ENCODE results near the gene CNN3.

- TF ChIP-seq POLR2A (IDR thresholded peaks at IDR 0.05): no peak
- TF ChIP-seq CTCF (IDR thresholded peaks at IDR 0.05): no peak
Measured at GRCh38 chr1:94908190-94908589, 18.7 kb downstream of the CNN3 start.

Measured in breast epithelium (tissue), 3 donors.